ENCODE results near the gene SHKBP1. TPM values are rescaled to one million over a fixed set of nuclear protein-coding genes. Genes with fewer than 3 reads are reported as not detected.

SHKBP1 gene
- total RNA-seq, 4 donors from 2014 or later, result 29.0 to 48.4 (median 34.8) TPM

DNA sequence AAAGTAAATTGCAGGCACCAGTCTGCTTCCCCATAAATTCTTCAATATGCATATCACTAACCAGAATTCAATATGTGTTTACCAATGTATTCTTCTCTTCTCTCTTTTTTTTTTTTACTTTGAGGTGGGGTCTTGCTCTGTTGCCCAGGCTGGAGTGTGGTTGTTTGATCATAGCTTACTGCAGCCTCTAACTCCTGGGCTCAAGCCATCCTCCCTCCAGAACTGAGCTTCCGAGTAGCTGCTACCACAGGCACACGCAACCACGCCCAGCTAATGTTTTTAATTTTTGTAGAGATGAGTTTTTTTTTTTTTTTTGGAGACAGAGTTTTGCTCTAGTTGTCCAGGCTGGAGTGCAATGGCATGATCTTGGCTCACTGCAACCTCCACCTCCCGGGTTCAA, 41.3 kb downstream of the SHKBP1 start:
- TF ChIP-seq, protein P1, sequence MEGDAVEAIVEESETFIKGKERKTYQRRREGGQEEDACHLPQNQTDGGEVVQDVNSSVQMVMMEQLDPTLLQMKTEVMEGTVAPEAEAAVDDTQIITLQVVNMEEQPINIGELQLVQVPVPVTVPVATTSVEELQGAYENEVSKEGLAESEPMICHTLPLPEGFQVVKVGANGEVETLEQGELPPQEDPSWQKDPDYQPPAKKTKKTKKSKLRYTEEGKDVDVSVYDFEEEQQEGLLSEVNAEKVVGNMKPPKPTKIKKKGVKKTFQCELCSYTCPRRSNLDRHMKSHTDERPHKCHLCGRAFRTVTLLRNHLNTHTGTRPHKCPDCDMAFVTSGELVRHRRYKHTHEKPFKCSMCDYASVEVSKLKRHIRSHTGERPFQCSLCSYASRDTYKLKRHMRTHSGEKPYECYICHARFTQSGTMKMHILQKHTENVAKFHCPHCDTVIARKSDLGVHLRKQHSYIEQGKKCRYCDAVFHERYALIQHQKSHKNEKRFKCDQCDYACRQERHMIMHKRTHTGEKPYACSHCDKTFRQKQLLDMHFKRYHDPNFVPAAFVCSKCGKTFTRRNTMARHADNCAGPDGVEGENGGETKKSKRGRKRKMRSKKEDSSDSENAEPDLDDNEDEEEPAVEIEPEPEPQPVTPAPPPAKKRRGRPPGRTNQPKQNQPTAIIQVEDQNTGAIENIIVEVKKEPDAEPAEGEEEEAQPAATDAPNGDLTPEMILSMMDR (IDR thresholded peaks at IDR 0.05; ENCODE audit: low read depth), result no peak

DNA sequence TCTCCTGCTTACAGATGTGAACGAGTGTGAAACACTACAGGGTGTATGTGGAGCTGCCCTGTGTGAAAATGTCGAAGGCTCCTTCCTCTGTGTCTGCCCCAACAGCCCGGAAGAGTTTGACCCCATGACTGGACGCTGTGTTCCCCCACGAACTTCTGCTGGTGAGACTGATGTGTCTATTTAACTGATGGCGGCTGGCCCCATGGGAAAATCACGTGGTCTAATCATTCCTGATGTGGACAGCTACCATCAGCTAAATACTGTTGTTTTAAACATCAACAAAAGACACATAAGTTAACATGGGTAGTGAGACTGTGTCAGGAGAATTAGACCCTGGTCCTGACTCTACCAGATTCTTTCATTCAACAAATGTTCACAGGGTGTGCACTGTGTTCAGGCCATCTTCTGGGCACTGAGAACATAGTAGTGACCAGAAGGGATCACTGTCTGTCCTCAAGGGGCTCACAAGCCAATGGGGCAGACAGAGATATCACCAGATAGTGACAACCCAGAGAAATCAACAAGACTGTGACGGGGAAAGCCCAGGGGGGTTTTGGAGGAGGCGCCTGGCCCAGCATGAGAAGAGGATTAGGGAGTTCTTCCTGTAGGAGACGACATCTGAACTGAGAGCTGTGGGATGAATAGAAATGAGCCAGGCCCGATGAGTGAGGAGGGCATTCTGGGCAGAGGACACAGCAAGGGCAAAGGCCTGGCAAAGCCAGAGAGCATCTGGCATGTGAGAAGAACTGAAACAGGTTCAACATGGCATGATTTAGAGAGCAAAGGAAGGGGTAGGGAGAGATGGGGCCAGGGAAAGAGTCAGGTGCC, 42.9 kb downstream of the SHKBP1 start:
- TF ChIP-seq, protein P1 (IDR thresholded peaks at IDR 0.05; ENCODE audit: low read depth), result no peak

DNA sequence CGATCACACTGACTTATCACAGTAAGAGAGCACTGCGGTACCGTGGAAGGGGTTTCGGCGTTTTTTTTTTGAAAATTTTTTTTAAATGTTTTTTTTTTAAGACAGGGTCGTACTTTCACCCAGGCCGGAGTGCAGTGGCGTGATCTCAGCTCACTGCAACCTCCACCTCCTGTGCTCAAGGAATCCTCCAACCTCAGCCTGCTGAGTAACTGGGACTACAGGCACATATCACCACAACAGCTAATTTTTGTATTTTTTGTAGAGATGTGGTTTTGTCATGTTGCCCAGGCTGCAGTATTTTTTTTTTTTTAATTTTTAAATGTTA, 43.5 kb downstream of the SHKBP1 start:
- TF ChIP-seq, protein P1 (IDR thresholded peaks at IDR 0.05; ENCODE audit: low read depth), result no peak

DNA sequence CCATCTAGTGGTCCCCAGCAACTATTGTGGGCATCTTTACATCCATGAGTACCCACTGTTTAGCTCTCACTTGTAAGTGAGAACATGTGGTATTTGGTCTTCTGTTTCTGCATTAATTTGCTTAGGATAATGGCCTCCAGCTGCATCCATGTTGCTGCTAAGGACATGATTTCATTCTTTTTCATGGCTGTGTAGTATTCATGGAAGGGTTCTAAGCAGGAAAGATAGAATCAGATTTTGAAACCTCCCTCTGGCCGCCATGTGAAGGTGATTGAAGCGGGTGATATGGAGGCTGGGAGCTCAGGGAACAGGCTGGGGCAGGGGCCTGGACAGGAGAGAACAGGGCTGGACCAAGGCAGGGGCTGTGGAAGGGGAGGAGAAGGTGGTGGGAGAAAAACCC, 44.6 kb downstream of the SHKBP1 start:
- TF ChIP-seq, protein P1 (IDR thresholded peaks at IDR 0.05; ENCODE audit: low read depth), result no peak

DNA sequence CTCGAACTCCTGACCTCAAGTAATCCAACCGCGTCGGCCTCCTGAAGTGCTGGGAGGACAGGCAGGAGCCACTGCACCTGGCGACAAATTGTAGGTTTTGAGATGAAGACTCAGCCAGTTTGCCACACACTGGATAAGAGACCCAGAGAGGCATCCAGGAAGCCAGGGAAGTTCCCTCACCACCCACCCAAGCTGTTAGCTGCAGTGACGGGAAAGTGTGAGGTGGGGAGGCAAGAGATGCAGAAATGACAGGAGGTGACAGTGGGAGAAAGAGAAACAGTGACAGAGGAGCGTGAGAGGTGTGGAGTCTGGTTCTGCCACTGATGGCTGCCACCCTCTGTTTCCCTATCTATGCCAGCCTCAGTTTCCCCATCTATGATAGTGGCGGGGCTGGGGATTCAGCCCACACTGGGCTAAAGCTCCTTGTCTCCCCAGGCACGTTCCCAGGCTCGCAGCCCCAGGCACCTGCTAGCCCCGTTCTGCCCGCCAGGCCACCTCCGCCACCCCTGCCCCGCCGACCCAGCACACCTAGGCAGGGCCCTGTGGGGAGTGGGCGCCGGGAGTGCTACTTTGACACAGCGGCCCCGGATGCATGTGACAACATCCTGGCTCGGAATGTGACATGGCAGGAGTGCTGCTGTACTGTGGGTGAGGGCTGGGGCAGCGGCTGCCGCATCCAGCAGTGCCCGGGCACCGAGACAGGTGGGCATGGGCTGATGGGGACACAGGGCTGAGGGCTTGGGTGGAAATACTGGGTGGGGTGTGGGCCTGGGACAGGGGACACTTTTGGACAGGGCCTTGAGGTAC, 45.5 kb downstream of the SHKBP1 start:
- TF ChIP-seq, protein P1 (IDR thresholded peaks at IDR 0.05; ENCODE audit: low read depth), result no peak

GRCh38 chr19:40622773-40623075, 46.1 kb downstream of the SHKBP1 start:
- TF ChIP-seq, protein P1 (IDR thresholded peaks at IDR 0.05; ENCODE audit: low read depth), result no peak

DNA sequence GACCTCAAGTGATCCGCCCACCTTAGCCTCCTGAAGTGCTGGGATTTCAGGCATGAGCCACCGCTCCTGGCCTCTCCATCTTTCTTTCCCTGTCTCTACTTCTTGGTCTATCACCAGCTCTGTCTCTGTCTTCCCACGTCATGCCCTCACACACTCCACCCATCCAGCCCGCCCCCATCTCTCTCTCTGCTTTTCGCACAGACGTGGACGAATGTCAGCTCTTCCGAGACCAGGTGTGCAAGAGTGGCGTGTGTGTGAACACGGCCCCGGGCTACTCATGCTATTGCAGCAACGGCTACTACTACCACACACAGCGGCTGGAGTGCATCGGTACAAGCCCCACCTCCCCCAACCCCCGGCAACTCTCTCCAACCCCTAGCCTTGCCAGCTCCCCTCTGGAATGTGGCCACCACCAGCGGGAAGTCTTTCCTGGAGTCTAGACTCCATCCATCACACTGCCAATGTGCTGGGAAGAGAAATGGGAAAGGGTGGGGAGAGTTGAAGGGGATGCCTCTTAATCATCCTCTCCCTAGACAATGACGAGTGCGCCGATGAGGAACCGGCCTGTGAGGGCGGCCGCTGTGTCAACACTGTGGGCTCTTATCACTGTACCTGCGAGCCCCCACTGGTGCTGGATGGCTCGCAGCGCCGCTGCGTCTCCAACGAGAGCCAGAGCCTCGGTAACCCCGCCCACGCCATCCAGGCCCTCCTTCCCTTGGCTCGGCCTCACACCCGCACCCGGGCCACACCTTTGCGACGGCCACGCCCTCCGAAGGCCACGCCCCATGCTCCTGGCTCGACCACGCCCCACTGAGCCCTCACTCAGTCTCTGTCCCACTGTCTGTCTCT, 47.0 kb downstream of the SHKBP1 start:
- TF ChIP-seq, protein P1 (IDR thresholded peaks at IDR 0.05; ENCODE audit: low read depth), result no peak
